ENCODE measurements around the gene CCDC39. TPM values are rescaled to one million over a fixed set of nuclear protein-coding genes. Genes with fewer than 3 reads are reported as not detected.

CCDC39 gene
- total and polyA plus RNA-seq, 2 of the 13 experiments (the other 11 are each of a cell fraction or from before 2014, with no cell fraction given), result not detected

- TF ChIP-seq AKNA (CRISPR knock-in tag; IDR thresholded peaks at IDR 0.05; ENCODE audit: borderline replicate concordance) (no peak), MBD4 (IDR thresholded peaks at IDR 0.05; ENCODE audit: borderline replicate concordance, low read length) (no peak), ZFY (CRISPR knock-in tag; IDR thresholded peaks at IDR 0.05) (peak; percentile 95), ZNF891 (CRISPR knock-in tag; IDR thresholded peaks at IDR 0.05) (peak; percentile 56; the same call in 1 of the 2 replicates), ATF3 (CRISPR knock-in tag; IDR thresholded peaks at IDR 0.05) (no peak), ZNF550 (CRISPR knock-in tag; IDR thresholded peaks at IDR 0.05; ENCODE audit: borderline replicate concordance) (no peak), JARID2 (CRISPR knock-in tag; IDR thresholded peaks at IDR 0.05; ENCODE audit: insufficient replicate concordance) (no peak), ARID3A (IDR thresholded peaks at IDR 0.05; ENCODE audit: low read depth, low read length) (no peak), GATAD2A (CRISPR knock-in tag; IDR thresholded peaks at IDR 0.05) (peak; percentile 69; the same call in 1 of the 2 replicates), ZNF713 (CRISPR knock-in tag; IDR thresholded peaks at IDR 0.05) (no peak), ZNF260 (CRISPR knock-in tag; IDR thresholded peaks at IDR 0.05; ENCODE audit: borderline replicate concordance, low read depth) (no peak), RBAK (CRISPR knock-in tag; IDR thresholded peaks at IDR 0.05) (no peak), TP53 (CRISPR knock-in tag; conservative IDR thresholded peaks at IDR 0.05) (peak; percentile 30; the same call in 1 of the 2 replicates), ZSCAN31 (CRISPR knock-in tag; IDR thresholded peaks at IDR 0.05; ENCODE audit: low read depth) (no peak; the same call in 1 of the 2 replicates), ZKSCAN5 (CRISPR knock-in tag; IDR thresholded peaks at IDR 0.05) (peak; percentile 66), SMARCC2 (IDR thresholded peaks at IDR 0.05) (no peak), CHD4 (IDR thresholded peaks at IDR 0.05; ENCODE audit: borderline replicate concordance, low read length) (no peak), ZNF577 (CRISPR knock-in tag; IDR thresholded peaks at IDR 0.05; ENCODE audit: borderline replicate concordance, low read depth) (no peak), TERF1 (CRISPR knock-in tag; IDR thresholded peaks at IDR 0.05) (no peak), NFATC3 (CRISPR knock-in tag; IDR thresholded peaks at IDR 0.05) (0 out of 2 replicates have a peak, but pooled peaks have one; percentile 26), CENPT (CRISPR knock-in tag; IDR thresholded peaks at IDR 0.05; ENCODE audit: low read depth) (no peak)
These were observed 77.3 kb downstream of the CCDC39 start, which contains the start of gene TTC14 (continued) for GRCh38 chr3:180601688-180602666.

All from HepG2 (cell line).